DMS 273 treated with DMSO at 0.1 percent for 48 hours (cell line): ENCODE results near the gene IGSF11.

Experiments
- DNase-seq: peaks from one replicate; lab custom pipeline; 2025; lab: John Stamatoyannopoulos, UW

Gene IGSF11

DNA sequence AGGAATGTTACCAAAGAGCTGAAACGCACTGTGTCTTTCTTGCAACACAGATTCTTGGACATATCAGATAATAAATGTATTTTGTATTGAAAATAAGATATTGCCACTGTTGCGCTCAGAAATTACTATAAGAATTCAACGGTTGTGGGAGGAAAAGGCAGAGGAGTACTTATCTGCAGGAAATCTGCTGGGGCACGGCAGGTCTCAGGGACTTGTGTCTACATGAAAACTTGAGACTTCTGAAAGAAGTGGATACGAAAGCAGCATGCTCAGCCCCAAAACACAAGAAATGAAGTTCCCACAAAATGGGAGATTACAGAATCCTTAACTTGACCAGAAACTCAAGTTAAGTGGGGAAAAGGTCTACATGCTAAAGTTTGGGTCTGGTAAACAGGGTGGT is 86.5 kb downstream of the IGSF11 start:
- no peak for DNase-seq

DNA sequence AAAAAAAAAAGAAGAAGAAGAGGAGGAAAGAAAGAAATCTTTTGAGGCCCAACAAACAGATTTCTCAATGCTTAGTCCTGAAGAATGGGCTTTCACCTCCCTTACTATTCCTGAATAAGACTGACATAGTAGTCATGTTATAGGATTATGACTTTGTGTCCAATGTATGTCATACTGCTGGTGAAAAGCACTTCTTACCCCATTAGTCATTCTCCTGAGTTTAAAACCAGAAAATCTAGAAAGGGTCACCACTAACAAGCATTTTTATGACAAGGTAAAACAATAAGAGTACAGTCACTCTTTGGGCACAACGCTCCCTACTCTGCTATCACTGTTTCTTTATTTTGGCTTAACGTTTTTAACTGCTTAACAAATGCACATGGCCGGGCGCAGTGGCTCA is 88.2 kb downstream of the IGSF11 start:
- no peak for DNase-seq

DNA sequence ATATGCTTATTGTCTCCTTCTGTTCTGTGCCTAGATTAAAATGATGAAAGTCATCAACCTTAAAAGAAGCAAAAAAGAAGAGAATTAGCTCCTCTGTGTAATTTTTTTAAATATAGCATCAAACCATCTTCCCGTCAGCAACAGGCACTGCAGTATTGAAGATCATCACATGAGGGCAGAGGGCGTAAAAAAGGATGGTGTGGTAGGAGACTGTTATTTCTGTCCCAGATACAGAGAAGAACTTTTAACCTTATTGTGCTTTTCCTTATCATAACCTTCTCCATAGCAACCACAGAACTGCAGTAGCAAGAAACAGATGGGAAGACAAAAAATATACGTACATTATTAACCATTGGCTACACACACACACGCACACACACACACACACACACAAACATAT is 88.8 kb downstream of the IGSF11 start:
- DNase-seq = no peak

DNA sequence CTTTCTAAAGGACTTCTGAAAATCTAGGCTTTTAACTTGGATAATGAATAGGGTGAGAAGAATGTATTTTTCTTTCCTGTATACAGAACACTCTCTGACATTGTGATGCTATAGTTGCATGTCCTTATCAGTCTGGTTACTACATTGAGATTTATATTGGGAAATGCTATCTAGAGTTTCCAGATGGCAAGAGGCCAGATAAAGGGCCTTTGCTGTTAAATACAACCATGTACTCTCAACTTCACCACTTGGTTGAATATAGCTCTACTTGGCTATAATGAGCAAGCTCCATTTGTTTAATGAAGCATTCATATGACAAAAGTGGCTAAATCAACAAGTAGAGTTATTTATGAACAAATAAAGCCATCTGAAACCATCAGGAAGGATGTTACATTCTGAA is 91.0 kb downstream of the IGSF11 start:
- peak; percentile 36 for DNase-seq

DNA sequence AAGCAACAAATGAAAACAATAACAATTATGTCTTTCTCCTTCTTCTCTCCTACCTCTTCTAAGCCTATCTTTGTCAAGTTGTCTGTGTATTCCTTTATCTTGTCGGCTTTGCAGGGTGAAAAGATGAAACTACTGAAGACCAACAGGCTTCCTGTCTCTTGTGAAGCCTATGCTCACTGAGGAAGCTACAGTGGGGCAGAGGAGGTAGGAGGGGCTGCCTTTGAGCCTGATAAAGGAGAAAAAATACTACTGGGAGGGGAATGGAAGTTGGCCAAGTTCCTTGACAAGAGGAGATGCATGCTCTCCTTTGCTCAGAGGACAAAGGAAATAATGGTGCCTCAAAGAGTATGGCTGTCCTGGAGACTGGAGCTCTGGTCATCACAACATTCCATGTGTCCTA is 92.0 kb downstream of the IGSF11 start:
- no peak for DNase-seq

DNA sequence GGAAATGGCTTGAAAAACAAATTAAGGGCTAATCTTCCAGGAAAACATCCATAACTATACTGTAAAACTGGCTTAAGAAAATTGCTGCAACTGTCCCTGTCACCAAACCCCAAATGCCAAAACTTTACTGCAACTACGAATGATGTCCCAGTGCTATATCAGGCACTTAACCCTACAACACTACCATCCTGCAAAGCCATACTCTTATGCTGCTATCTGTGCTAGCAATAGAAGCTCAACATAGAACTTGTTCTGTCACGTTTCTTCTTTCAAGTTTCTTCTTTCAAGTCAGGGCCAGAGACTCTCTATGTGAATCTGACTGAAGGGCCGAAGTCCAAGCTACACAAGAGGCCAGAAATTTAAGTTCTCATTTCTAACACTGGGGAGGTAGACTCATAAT is 92.5 kb downstream of the IGSF11 start:
- DNase-seq = no peak

DNA sequence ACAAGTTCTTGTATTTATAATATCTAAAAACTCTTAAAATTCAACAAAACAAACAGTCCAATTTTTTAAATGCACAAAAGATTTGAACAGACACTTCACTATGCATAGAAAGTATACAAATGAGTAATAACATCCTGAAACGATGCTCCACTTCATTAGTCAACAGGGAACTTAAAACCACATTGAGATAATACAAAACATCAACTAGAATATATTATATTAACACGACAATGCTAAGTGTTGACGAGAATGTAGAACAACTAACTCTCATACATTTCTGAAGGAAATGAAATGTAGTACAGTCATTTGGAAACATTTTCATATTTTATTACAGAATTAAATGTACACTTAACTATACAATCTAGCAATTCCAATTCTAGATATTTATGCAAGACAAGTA is 93.4 kb downstream of the IGSF11 start:
- DNase-seq = no peak

DNA sequence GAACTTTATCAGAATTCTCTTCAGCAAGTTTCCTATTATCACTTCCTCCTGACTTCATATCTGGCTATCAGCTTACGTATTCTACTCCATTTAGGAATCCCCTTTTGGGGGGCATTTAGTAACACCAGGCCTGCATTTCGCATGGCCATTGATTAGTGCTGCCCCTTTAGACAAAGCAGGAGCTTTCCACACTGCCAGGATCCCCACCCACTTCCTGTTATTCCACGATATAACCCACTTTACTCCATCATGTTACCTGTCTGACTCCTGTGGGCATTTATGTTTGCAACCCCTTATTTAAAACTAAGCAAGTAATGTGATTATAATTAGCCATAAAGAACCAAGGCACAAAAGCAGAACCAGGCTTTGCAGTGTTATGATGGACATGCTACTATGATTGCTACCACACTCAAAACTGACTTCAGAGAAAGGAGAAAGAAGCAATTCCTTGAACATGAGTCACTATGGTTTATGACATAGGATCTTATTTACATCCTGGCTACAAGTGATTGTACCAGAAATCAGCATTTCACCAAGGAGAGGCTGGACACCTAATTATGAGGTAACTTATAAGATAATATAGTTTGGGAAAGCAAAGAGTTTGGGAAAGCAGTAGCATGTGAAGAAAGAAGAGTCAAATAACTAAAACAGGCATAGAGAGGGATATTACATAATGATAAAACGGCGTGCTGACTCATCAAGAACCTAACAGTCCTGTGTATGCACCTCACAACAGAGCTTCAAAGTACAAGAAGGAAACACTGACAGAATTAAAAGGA is 96.3 kb downstream of the IGSF11 start:
- no peak for DNase-seq

DNA sequence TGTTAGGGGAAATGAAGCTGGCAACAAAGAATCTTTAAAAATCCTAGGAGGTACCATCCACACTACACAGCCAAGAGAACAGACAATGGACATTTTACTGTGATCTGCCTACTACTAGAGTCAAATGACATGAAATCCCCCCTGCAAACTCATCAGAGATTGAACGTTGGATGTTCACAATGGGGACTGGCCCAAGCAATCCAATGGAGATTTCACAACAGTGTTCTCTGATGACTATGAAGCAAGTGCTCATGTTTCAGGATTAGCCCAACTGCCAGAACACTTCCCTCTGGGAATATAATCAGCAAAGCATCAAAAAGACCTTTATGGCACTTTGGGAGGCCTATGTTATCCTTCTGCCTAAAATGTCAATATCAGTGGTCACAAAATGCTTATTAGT is 97.8 kb downstream of the IGSF11 start:
- DNase-seq = peak; percentile 45

DNA sequence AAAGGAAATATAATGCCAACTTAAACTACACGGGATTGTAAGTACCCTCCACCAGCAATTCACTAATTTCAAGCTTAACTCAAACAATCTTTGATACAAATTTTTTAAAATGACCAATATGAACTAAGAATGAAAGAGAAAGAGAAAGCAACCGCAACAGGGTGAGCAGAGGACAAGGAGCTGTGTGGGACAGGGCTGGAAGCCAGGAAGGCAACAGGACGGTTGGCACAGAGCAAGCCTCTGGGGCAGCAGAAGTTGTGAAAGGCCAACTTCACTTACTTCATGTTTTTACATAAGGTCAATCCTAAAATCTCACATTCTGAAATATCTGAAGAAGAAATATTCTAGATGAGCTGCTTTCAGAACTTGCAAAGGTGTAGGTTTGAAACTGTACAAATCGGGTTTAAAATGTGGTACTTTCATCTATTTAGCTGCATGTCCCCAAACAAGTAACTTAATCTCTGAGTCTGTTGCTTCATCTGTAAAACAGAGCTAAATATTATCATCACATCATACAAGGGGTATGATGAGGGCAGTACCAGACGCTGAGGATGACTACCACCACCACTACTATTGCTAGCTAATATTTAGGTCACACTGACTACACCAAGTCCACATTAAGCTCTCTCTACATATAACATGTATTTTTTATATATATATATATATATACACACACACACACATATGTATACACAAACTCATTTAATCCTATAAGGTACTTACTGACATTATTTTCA is 101.7 kb downstream of the IGSF11 start:
- DNase-seq = no peak

DNA sequence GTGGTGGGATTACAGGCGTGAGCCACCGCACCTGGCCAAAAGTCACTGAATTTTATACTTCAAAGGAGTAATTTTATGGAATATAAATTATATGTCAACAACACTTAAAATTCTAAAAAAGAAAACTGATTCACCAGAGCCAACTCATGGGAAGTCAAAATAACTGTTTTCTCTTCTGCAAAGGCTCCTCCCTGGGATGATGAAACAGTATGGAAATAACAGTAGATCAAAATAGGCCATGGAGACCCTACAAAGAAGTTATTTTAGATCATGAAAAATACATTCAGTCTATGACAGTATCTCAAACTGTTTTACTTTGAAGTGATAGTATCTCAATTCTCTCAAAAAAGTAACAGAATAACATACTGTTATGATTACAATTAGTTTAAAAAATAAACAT is 102.7 kb downstream of the IGSF11 start:
- DNase-seq = no peak

DNA sequence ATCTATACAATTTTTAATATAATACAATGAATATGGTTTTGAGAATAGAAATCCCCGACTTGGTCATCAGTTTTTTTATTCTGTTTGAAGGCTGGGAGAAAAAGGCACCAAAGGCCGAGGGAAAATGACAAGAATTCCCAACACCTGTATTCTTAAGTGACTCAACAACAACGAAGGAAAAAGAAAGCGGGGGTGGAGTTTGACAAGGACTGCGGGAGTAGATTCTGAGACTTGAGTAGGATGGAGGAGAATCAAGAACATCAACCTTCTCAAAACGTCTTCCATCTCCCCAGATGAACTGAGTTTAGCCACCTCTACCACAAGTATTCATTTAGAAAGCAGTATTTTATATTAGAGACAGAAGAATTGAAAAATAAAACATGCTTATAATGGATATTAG is 107.2 kb downstream of the IGSF11 start:
- DNase-seq = no peak

DNA sequence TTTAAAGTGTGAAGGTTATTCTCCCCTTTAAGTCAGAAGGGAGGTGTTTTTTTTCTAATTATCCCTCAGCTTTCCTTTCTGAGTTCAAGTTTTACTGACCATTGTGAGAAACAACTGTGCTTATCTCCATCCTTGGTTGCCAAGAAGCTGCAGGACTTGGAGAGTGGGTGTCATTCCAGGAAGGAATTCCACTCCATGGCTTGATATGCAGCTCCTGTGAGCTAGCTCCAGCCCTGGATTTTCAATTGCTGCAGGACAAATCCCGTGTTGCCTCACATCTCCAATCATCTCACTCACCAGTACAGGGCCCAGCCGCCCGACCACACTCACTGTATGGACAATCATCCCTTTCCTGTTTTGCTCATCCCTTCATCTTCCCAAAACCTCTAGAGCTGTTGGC is 122.5 kb downstream of the IGSF11 start:
- no peak for DNase-seq

DNA sequence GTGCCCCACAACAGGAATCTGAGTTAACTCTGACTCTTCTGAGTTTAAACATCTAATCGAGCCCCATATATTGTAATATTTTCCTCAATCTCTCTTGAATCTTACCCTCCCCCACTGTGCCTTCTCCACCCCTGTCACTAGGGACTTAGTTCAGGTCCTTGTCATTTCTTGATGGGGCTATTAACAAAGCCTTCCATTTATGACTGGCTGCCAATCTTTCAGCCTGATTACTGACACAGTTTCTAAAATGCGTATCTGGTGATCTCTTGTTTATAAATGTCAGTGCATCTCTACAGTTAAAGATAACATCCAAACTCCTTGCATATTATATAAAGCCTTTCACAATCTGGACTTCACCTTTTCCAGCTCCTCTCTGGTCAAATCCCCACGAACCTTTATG is 124.3 kb downstream of the IGSF11 start:
- DNase-seq = no peak

DNA sequence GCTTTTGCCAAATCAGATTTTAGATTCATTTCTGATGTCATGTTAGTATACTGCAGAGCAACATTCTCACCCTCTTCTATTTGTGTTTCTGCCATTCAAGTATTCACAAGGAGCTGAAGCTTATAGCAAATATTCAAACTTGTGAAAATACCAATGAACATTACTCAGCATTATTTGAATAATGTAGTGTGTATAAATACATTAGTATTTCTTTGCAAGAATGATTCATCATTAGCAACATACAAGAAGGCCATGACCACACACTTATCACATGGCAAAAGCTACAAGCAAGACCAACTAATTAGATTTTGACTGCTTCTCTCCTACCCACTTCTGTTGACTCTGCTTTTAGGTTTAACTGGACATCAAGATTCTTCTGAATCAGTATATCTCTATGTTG is 124.9 kb downstream of the IGSF11 start:
- DNase-seq = no peak

DNA sequence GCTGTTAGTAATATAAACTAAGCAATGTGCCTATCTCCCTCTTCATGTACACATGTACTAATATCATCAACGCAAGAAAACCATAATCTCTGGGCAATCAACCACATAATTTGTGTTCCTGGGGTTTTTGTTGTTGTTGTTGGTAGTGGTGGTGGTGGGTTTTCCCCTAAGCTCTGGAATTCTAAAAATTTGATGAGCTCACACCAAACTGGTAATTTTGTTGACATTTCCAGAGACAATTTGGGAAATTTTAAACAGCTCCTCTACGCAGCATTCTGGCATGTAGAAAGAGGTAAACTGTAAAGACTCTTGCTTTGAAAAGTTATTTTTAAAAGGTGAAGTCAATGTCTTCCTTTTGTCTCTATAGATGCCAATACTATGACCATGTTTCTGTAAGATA is 126.7 kb downstream of the IGSF11 start:
- no peak for DNase-seq

DNA sequence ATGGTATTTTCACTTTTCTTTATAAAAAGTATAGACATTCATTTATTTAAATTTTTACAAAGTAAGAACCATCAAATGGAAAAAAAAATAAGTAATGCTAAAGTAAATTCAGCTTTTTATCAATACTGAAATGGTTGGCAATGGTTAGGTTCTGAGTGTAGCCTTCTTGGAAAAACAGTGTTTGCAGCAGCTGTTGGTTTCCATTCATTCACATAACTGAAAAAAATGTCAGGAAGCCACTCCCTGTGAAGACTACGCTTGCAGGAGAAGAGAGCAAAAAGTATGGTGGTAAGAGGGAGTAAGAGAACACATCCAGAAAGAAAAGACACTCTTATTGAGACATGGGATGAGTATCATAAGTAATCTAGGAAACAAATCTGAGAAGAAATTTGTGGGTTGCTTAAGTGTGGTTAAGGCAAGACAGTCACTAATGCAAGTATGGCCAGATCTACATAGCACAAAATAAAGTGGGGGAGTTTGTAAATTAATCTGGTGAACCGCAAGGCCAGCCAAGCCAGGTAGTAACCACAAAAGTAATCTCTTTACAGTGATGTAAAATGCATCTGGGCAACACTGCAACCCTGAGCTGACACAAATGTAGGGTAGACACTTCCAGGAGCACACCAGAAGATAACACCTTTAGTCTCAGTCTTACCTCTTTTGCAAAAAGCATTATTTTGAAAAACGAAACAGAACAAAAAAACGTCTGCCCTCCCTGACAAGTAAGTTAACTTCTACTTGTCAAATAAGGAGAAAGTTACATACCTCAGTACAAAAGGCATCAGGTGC is 133.7 kb downstream of the IGSF11 start:
- DNase-seq = no peak

DNA sequence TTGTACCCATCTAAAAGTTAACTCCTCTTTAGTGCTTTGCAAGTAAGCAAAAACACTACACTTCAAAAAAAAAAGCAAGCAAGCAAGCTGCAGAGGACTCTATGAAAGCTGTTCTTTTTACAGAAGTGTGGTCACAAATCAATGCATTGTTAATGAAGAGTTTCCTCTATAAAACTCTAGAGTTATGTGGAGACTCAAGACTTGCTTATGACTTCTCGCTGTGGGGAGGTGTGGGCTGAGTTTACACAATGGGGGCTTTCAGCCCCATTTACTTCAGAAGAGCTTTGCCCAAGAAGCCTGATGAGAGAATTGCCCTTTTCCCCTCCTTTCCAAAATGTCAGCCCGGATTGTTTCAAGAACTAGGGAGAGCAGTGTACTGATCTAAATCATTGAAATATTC is 144.4 kb downstream of the IGSF11 start:
- no peak for DNase-seq

DNA sequence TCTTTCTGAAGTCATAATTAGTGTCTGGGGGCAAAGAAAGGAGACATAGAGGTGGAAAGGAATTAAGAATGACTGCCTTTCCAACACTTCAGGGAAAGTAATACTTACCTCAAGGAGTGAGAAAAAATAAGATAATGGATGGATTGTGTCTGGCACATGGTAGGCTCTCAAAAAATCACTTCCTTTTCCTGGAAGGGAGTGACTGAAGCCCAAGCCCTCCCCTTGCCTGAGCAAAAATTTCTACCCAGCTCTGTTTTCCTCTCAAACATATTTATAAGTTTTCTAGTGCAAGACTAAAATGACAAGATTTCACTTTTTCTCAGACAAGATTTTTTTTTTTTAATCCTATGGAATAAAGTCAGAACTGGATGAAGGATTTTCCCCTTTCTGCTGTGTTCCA is 145.0 kb downstream of the IGSF11 start:
- DNase-seq = no peak

DNA sequence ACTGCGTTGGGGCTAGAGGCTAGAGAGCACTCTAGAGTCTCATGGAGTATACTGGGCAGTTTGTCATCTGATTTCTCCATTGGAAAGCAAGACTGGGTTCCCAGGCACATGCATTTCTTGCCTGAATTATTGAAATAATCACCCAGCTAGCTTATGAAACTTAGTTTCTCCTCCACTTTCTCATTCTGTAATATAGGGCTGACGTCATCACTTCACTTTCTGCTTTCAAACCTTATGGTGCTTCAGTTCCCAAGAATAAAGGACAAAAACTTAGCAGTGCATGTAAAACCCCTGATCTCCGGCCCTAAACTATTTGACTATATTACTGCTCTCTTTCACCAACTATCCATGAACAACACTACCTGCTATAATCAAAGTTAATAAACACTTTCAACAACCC is 147.9 kb downstream of the IGSF11 start:
- DNase-seq = no peak

DNA sequence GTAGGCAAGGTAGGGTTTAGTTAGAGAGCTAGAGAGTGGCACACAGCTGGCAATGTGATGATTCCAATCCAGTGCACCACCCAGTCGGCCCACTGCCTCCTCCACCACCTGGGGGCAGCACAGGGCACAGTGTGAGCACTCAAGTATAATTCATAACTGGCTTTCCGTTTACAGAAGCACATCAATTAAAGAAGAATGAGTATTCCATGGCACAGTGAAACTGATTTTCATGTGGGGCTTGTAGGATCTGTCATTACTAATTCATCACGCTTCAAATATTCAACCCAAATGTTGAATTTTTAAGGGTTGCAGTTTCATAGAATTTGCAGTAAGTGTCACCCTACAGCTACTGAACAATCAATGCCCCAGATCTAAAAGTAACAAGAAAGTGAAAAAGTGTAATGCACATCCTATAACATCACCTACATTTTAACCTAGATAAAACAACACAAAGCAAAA is 149.9 kb downstream of the IGSF11 start:
- peak; percentile 69 for DNase-seq

DNA sequence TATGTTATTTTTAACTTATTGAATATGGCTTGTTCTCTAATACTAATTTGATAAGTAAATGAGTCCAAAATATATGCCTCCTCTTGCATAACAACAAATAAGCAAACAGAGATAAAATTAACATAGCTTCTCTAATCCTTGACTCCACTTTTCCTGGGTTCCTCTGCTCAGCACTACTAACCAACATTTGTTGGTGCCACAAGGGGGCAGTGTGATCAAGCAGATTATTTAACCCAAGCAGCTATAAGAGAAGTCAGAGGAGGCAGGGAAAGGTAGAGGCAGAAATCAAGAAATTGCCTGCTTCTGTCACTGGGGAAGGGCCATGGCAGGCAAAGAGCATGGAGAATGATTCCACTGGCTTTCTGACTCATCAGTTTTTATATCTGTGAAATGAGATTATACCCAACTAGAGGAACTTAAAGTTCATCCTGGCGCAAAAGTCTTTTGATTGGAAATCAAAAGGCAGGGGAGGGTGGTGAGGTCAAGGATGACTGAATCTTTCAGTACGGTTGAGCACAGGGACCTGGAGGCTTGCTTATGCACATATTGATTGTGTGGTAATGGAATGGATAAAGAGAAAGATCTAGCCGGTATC is 152.2 kb downstream of the IGSF11 start:
- DNase-seq = peak; percentile 59
